Activated CD8-positive, alpha-beta T cell treated with anti-CD3 and anti-CD28 coated beads, Interleukin-2, amount 10 ng/mL, durations not matched to agents 7 days and 5 days (primary cell): Measurements from ENCODE around the gene LCP2. TPM values are rescaled to one million over a fixed set of nuclear protein-coding genes. Genes with fewer than 3 reads are reported as not detected.

Source experiments
- ATAC-seq: fragments of 150-1000 bp; cut with Tn5 transposase; one replicate; pipeline ENCODE4 v1.10.0; 2021; ENCODE audit warnings: moderate library complexity
- CTCF ChIA-PET: fragments of 350-600 bp; sonication (Branson Sonifier 250); formaldehyde crosslinking; loops from one replicate; lab custom pipeline; 2021; ENCODE audit warnings: antibody characterized with exemption; lab: Charles Lee
- POLR2A ChIA-PET: fragments of 350-600 bp; sonication (Branson Sonifier 250); formaldehyde crosslinking; loops from one replicate; lab custom pipeline; 2021; ENCODE audit warnings: antibody characterized with exemption; lab: Charles Lee
- DNase-seq: peaks from one replicate; pipeline ENCODE4 v3.0.0-alpha.2; 2020
- H3K27ac Mint-ChIP-seq: one replicate; pipeline ENCODE4 v1.8.0; 2021; ENCODE audit warnings: mild to moderate bottlenecking, mixed read lengths
- H3K27me3 Mint-ChIP-seq: one replicate; pipeline ENCODE4 v1.8.0; 2021; ENCODE audit warnings: low read depth, mixed read lengths
- H3K36me3 Mint-ChIP-seq: one replicate; pipeline ENCODE4 v1.8.0; 2021; ENCODE audit warnings: low read depth, mixed read lengths
- H3K4me1 Mint-ChIP-seq: one replicate; pipeline ENCODE4 v1.8.0; 2021; ENCODE audit warnings: low read depth, mixed read lengths
- H3K4me3 Mint-ChIP-seq: one replicate; pipeline ENCODE4 v1.8.0; 2021; ENCODE audit warnings: mild to moderate bottlenecking, mixed read lengths
- H3K9me3 Mint-ChIP-seq: one replicate; pipeline ENCODE4 v1.8.0; 2022; ENCODE audit warnings: mixed read lengths; ENCODE audit not compliant: insufficient read depth
- total RNA-seq, 2 experiments: library from RNA; stranded (reverse); gene quantifications; one replicate each; pipeline ENCODE4 v1.2.3, GENCODE V29; 2021

Gene LCP2
- total RNA-seq, 2 experiments from 2014 or later: 386 TPM

GRCh38 chr5:170337045-170337733 lies 39.6 kb upstream of the LCP2 start:
- H3K4me1 Mint-ChIP-seq: peaks cover 41% of the 10 kb centered on the region
- H3K9me3 Mint-ChIP-seq: no peaks in the 10 kb centered on the region
- H3K27ac Mint-ChIP-seq: no peak overlapping the region
- ChIA-PET POLR2A (interaction anchor here (1.1 to 4.8 kb wide), 5 partner anchors 43 to 70 kb away, joined by 4 to 61 read pairs (median 11); partner anchors contain the start of gene LCP2), CTCF (interaction anchor here (1.5 to 6.8 kb wide), 10 partner anchors 12 to 114 kb away, joined by 8 to 188 read pairs (median 25); partner anchors contain the start of gene LCP2)
- no peak overlapping the region for H3K4me3 Mint-ChIP-seq
- no peaks in the 10 kb centered on the region for H3K36me3 Mint-ChIP-seq
- no peak for ATAC-seq
- no peaks in the 10 kb centered on the region for H3K27me3 Mint-ChIP-seq
- no peak for DNase-seq

- peak overlapping the region; percentile 50 for H3K4me3 Mint-ChIP-seq
- peak; percentile 38 for DNase-seq
- no peak for ATAC-seq
- peaks cover 41% of the 10 kb centered on the region for H3K4me1 Mint-ChIP-seq
- POLR2A ChIA-PET: interaction anchor here (4.8 kb wide), 1 partner anchor 41 kb away, joined by 61 read pairs; the partner anchor contains the start of gene LCP2
- CTCF ChIA-PET: interaction anchor here (5.6 to 6.8 kb wide), 4 partner anchors 41 to 108 kb away, joined by 95 to 188 read pairs (median 132); partner anchors contain the start of gene LCP2
- no peaks in the 10 kb centered on the region for H3K9me3 Mint-ChIP-seq
- H3K27ac Mint-ChIP-seq: peak overlapping the region; percentile 86
- H3K27me3 Mint-ChIP-seq: no peaks in the 10 kb centered on the region
- no peaks in the 10 kb centered on the region for H3K36me3 Mint-ChIP-seq
These were observed 38.5 kb upstream of the LCP2 start for GRCh38 chr5:170336065-170336464.

DNA sequence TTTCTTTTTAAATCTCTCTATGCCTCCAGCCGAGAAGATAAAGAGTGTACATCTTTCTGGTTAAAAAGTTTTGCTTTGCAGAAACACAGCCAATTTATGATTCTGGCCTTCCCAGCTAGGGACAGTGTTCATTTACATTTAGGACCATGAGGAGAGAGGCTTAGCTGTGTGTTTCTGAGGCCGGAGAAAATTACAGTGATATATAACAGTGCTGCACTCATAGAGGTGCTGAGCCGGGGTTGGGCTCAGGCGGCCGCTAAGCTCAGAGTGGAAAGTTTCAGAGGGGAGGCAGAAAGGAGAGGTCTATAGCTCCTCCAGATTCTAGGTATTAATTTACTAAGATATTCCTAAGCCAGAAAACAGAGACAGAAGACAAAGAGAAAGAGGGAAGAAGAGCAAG lies 37.0 kb upstream of the LCP2 start:
- ChIA-PET POLR2A (interaction anchor here (1.0 to 6.1 kb wide), 9 partner anchors 20 to 107 kb away, joined by 3 to 432 read pairs (median 15); partner anchors contain the start of gene LCP2), CTCF (interaction anchor here (0.9 to 6.1 kb wide), 19 partner anchors 11 to 111 kb away, joined by 3 to 226 read pairs (median 6); partner anchors contain the start of gene LCP2)
- peaks cover 41% of the 10 kb centered on the region for H3K4me1 Mint-ChIP-seq
- no peak overlapping the region for H3K4me3 Mint-ChIP-seq
- H3K9me3 Mint-ChIP-seq: no peaks in the 10 kb centered on the region
- DNase-seq (peak; percentile 34), ATAC-seq (peak; percentile 15)
- H3K27ac Mint-ChIP-seq: no peak overlapping the region
- no peaks in the 10 kb centered on the region for H3K36me3 Mint-ChIP-seq
- no peaks in the 10 kb centered on the region for H3K27me3 Mint-ChIP-seq

- H3K27ac Mint-ChIP-seq: no peak overlapping the region
- POLR2A ChIA-PET: interaction anchor here (0.8 to 6.1 kb wide), 11 partner anchors 18 to 72 kb away, joined by 3 to 432 read pairs (median 7); partner anchors contain the start of gene LCP2
- ATAC-seq: peak; percentile 43
- peaks cover 30% of the 10 kb centered on the region for H3K4me1 Mint-ChIP-seq
- CTCF ChIA-PET: interaction anchor here (0.9 to 6.1 kb wide), 16 partner anchors 10 to 109 kb away, joined by 3 to 226 read pairs (median 9); partner anchors contain the start of gene LCP2
- H3K36me3 Mint-ChIP-seq: no peaks in the 10 kb centered on the region
- peak; percentile 79 for DNase-seq
- H3K9me3 Mint-ChIP-seq: no peaks in the 10 kb centered on the region
- H3K4me3 Mint-ChIP-seq: no peak overlapping the region
- no peaks in the 10 kb centered on the region for H3K27me3 Mint-ChIP-seq
These were observed 35.8 kb upstream of the LCP2 start for GRCh38 chr5:170333161-170333910.

DNA sequence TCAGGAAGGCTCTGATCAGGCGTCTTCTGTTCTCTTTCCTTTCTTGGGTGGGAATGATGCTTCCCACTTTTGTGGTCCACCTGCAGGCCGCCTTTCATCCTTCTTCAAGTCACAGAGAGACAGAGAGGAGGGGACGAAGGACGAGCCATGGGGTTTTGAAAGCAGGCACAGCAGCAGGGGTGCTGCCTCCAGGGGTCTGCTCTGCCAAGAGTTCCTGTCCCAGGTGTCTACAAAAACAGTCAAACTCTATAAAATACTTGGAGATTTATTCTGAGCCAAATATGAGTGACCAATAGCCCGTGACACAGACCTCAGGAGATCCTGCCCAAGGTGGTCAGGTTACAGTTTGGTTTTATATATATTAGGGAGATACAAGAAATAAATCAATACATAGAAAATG lies 34.5 kb upstream of the LCP2 start:
- POLR2A ChIA-PET: interaction anchor here (0.6 to 6.1 kb wide), 10 partner anchors 13 to 1705 kb away, joined by 3 to 432 read pairs (median 19); partner anchors contain the start of gene LCP2
- DNase-seq (no peak), ATAC-seq (no peak)
- Mint-ChIP-seq H3K36me3 (no peaks in the 10 kb centered on the region), H3K4me3 (no peak overlapping the region), H3K27ac (no peak overlapping the region), H3K9me3 (no peaks in the 10 kb centered on the region), H3K4me1 (peaks cover 17% of the 10 kb centered on the region), H3K27me3 (no peaks in the 10 kb centered on the region)
- CTCF ChIA-PET: interaction anchor here (1.1 to 6.1 kb wide), 9 partner anchors 11 to 71 kb away, joined by 3 to 226 read pairs (median 13); partner anchors contain the start of gene LCP2

DNA sequence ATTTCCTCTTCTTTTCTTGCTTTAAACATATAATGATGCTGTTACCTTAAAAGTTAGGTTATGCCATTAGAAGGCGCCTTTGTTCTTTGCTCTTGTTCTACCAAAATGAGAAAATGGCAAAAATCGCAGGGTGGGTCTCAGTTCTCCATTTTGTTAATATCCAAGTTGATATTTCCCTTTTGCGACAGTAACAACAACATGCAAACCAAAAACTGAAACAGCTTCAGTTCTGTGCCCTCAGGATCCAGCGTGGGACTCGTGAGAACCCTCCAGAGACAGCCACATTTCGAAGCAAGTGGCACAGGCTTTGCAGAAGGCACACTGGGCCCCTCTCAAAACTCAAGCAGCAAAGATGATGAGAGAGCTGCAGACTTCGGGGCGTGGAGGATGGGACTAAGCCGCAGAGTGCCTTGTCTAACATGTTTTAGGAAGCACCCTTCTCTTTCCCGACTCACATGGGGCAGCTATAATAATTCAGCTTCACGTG lies 33.0 kb upstream of the LCP2 start:
- Mint-ChIP-seq H3K9me3 (no peaks in the 10 kb centered on the region), H3K4me1 (peaks cover 3% of the 10 kb centered on the region), H3K27ac (no peak overlapping the region), H3K27me3 (no peaks in the 10 kb centered on the region), H3K36me3 (no peaks in the 10 kb centered on the region), H3K4me3 (no peak overlapping the region)
- DNase-seq: peak; percentile 54
- CTCF ChIA-PET: interaction anchor here (1.2 to 6.1 kb wide), 12 partner anchors 9 to 105 kb away, joined by 3 to 226 read pairs (median 10); partner anchors contain the start of gene LCP2
- POLR2A ChIA-PET: interaction anchor here (0.7 to 6.1 kb wide), 10 partner anchors 12 to 746 kb away, joined by 3 to 432 read pairs (median 19); partner anchors contain the start of gene LCP2
- peak; percentile 6 for ATAC-seq

DNA sequence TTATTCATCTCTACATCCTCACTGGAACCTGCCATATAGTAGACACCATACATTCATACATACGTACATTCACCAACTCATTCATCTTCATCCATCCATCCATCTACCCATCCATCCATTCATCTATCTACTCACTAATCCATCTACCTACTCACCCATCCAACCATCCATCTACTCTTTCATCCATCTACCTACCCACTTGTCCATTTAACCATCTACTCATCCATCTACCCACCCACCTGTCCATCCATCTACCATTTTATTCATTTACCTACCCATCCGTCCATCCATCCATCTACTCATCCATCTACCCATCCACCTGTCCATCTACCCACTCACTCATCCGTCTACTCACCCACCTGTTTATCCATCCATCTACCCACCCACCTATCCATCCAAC lies 31.9 kb upstream of the LCP2 start:
- Mint-ChIP-seq H3K27ac (no peak overlapping the region), H3K4me3 (no peak overlapping the region), H3K36me3 (no peaks in the 10 kb centered on the region), H3K27me3 (no peaks in the 10 kb centered on the region), H3K4me1 (no peaks in the 10 kb centered on the region), H3K9me3 (no peaks in the 10 kb centered on the region)
- ChIA-PET CTCF (interaction anchor here (1.2 to 6.1 kb wide), 10 partner anchors 10 to 62 kb away, joined by 3 to 226 read pairs (median 9); partner anchors contain the start of gene LCP2), POLR2A (interaction anchor here (1.2 to 6.1 kb wide), 4 partner anchors 16 to 36 kb away, joined by 5 to 432 read pairs (median 20); partner anchors contain the start of gene LCP2)
- DNase-seq: no peak
- ATAC-seq: no peak

DNA sequence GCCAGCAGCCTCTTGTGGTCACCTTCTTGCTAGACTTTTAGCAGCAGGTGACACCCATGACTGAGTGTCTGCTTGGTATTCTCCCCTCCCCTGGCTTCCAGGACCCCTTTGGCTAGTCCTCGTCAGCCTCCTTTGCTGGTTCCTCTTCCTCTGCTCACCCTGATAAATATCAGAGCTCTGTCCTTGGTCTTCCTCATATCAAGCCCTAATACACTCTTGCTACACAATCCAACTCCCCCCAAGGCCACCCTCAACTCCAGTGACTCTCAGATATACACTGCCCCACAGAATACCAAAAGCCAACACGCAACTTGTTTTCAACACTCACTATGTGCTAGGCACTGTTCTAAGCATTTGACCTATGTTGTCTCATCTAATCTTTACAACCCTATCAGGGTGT lies 30.3 kb upstream of the LCP2 start:
- H3K4me3 Mint-ChIP-seq: no peak overlapping the region
- no peaks in the 10 kb centered on the region for H3K27me3 Mint-ChIP-seq
- ChIA-PET CTCF (interaction anchor here (0.8 to 1.9 kb wide), 8 partner anchors 9 to 40 kb away, joined by 3 to 8 read pairs (median 4); partner anchors contain the start of gene LCP2), POLR2A (interaction anchor here (1.0 to 1.7 kb wide), 4 partner anchors 30 to 36 kb away, joined by 3 to 9 read pairs (median 4); partner anchors contain the start of gene LCP2)
- H3K36me3 Mint-ChIP-seq: no peaks in the 10 kb centered on the region
- H3K4me1 Mint-ChIP-seq: no peaks in the 10 kb centered on the region
- DNase-seq (no peak), ATAC-seq (no peak)
- H3K27ac Mint-ChIP-seq: no peak overlapping the region
- H3K9me3 Mint-ChIP-seq: no peaks in the 10 kb centered on the region

DNA sequence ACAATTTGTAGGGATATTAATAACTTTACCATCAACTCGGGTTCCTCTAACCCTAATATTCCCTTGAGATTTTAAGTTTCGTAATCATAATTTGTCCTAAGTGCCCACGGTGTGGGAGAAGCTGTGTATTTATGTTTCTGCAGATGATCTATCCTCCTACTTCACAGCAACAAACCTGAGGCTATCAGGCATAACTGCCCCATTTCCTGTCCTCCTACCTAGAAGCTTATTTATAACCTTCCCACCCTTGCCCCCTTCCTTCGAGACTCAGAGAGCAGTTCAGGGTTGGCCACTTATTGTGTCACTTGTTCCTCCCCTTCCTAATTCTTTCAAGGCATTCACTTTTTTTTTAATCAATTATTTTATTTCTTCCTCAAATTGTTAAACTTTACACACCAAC lies 29.6 kb upstream of the LCP2 start:
- POLR2A ChIA-PET: interaction anchor here (0.7 to 1.7 kb wide), 5 partner anchors 12 to 34 kb away, joined by 3 to 6 read pairs (median 3); partner anchors contain the start of gene LCP2
- Mint-ChIP-seq H3K27me3 (no peaks in the 10 kb centered on the region), H3K4me3 (no peak overlapping the region), H3K4me1 (no peaks in the 10 kb centered on the region), H3K9me3 (no peaks in the 10 kb centered on the region), H3K36me3 (no peaks in the 10 kb centered on the region), H3K27ac (no peak overlapping the region)
- DNase-seq: no peak
- no peak for ATAC-seq
- CTCF ChIA-PET: interaction anchor here (0.8 to 1.9 kb wide), 9 partner anchors 11 to 53 kb away, joined by 3 to 8 read pairs (median 4); partner anchors contain the start of gene LCP2

- H3K4me3 Mint-ChIP-seq: no peak overlapping the region
- H3K36me3 Mint-ChIP-seq: no peaks in the 10 kb centered on the region
- DNase-seq (no peak), ATAC-seq (no peak)
- CTCF ChIA-PET: interaction anchor here (1.1 to 2.6 kb wide), 8 partner anchors 9 to 52 kb away, joined by 3 to 10 read pairs (median 5); partner anchors contain the start of gene LCP2
- peak overlapping the region; percentile 65 for H3K27ac Mint-ChIP-seq
- H3K27me3 Mint-ChIP-seq: no peaks in the 10 kb centered on the region
- peaks cover 13% of the 10 kb centered on the region for H3K4me1 Mint-ChIP-seq
- POLR2A ChIA-PET: interaction anchor here (1.1 to 3.3 kb wide), 3 partner anchors 12 to 44 kb away, joined by 5 to 22 read pairs (median 5); no protein-coding TSS in a partner anchor
- H3K9me3 Mint-ChIP-seq: no peaks in the 10 kb centered on the region
These were observed 21.7 kb upstream of the LCP2 start for GRCh38 chr5:170319301-170319700.
